Measurements from ENCODE around the gene INTS6.

DNA sequence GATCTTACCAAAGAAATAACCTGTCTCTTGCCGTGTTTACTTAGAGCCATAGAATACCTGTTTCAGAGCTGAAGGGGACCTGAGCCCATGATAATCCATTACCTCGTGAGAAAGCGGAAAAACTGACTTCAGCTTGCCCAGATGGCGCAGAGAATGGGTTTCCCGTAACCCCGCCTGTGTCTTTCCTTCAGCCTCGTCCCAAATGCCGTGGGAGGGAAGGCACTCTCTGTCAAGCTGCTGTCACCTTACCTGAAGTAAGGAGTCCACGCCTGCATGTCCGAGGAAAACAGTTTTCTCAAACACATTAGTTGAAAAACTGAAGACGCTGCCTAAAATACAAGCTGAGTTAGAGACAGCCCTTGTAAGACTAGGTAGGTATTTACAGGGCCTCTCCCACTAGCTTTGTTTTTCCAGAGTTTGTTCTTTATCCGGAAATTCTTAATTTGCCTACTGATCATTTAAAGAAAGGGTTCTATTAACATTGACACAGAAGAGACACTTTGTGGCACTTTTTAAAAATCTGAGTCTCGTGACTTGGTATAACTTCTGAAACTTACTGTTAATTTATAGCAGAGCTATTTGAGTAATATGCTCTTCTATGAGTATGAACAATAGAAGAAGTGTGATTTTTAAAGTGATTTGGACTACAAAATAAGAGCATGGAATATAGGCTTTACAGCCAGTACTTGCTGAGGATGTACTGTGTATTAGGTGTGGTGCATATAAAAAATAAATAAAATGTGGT lies 1.3 kb upstream of the INTS6 start:
- TF ChIP-seq FOXA1 (IDR thresholded peaks at IDR 0.05) (no peak), NFRKB (IDR thresholded peaks at IDR 0.05) (no peak), FOXK2 (IDR thresholded peaks at IDR 0.05) (no peak), FOXM1 (IDR thresholded peaks at IDR 0.05; ENCODE audit: borderline replicate concordance) (no peak), SUZ12 (IDR thresholded peaks at IDR 0.05) (no peak), TARDBP (IDR thresholded peaks at IDR 0.05) (no peak), ELF4 (IDR thresholded peaks at IDR 0.05) (no peak)
- TF ChIP-seq, protein P1, sequence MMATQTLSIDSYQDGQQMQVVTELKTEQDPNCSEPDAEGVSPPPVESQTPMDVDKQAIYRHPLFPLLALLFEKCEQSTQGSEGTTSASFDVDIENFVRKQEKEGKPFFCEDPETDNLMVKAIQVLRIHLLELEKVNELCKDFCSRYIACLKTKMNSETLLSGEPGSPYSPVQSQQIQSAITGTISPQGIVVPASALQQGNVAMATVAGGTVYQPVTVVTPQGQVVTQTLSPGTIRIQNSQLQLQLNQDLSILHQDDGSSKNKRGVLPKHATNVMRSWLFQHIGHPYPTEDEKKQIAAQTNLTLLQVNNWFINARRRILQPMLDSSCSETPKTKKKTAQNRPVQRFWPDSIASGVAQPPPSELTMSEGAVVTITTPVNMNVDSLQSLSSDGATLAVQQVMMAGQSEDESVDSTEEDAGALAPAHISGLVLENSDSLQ (IDR thresholded peaks at IDR 0.05): no peak

Measured in HEK293T (cell line).